BLaER1 treated with 17β-estradiol and CSF1 and Interleukin-3, amounts not matched to agents 10 nM and 100 nM (cell line): ENCODE measurements around the gene ERN2.
"Not testable (repeated sequence)": the region's sequence is repeated elsewhere in the genome, so short reads cannot be mapped to it uniquely, and the experiment has no call there.

ENCODE experiments used
- H3K27ac ChIP-seq, 11 experiments: shearing (Covaris generic); formaldehyde crosslinking; 2 replicates each; pipeline ENCODE4 v1.8.1; 2022
- H3K27me3 ChIP-seq, 11 experiments: shearing (Covaris generic); formaldehyde crosslinking; 2 replicates each; pipeline ENCODE4 v1.8.1; 2022
- H3K36me3 ChIP-seq, 11 experiments: shearing (Covaris generic); formaldehyde crosslinking; 2 replicates each; pipeline ENCODE4 v1.8.1; 2022
- H3K4me1 ChIP-seq, 10 experiments: shearing (Covaris generic); formaldehyde crosslinking; 2 replicates each; pipeline ENCODE4 v1.8.1; 2022
- H3K4me2 ChIP-seq, 11 experiments: shearing (Covaris generic); formaldehyde crosslinking; 2 replicates each; pipeline ENCODE4 v1.8.1; 2022
- H3K4me3 ChIP-seq, 10 experiments: shearing (Covaris generic); formaldehyde crosslinking; 2 replicates each; pipeline ENCODE4 v1.8.1; 2022
- H3K9ac ChIP-seq, 11 experiments: shearing (Covaris generic); formaldehyde crosslinking; 2 replicates each; pipeline ENCODE4 v1.8.1; 2022
- H3K9me3 ChIP-seq, 11 experiments: shearing (Covaris generic); formaldehyde crosslinking; replicated peaks in 1 of 11; 2 replicates each; pipeline ENCODE4 v1.8.1; 2022
- H4K20me1 ChIP-seq, 11 experiments: shearing (Covaris generic); formaldehyde crosslinking; 2 replicates each; pipeline ENCODE4 v1.8.1; 2022
- Cebpa-rat ChIP-seq, 11 experiments: shearing (Covaris generic); IDR thresholded peaks; 2 replicates each; pipeline ENCODE4 v1.8.1; 2022

ERN2 gene

GRCh38 chr16:23724785-23725131 lies 11.7 kb upstream of the ERN2 start:
- H3K4me3 ChIP-seq: no peak overlapping the region
- H3K27me3 ChIP-seq: no peaks in the 10 kb centered on the region
- TF ChIP-seq Cebpa-rat (IDR thresholded peaks at IDR 0.05): no peak
- no peaks in the 10 kb centered on the region for H3K36me3 ChIP-seq
- no peak overlapping the region for H3K27ac ChIP-seq
- peaks cover 14 to 26% (median 18%) of the 10 kb centered on the region in 11 experiments for H3K9me3 ChIP-seq
- H3K9ac ChIP-seq: no peak overlapping the region
- H3K4me2 ChIP-seq: no peak overlapping the region
- no peaks in the 10 kb centered on the region for H4K20me1 ChIP-seq
- 0 out of 20 replicates have a peak, but pooled peaks cover 0 to 2% (median 0%) of the 10 kb centered on the region in 10 experiments for H3K4me1 ChIP-seq

- H3K4me2 ChIP-seq: no peak overlapping the region
- peak in 1 of 11 experiments; percentile 58; a peak in 2 of 22 replicates for TF ChIP-seq Cebpa-rat (IDR thresholded peaks at IDR 0.05)
- H3K9me3 ChIP-seq: peaks cover 14 to 26% (median 18%) of the 10 kb centered on the region in 11 experiments
- no peak overlapping the region for H3K9ac ChIP-seq
- H3K4me1 ChIP-seq: no peaks in the 10 kb centered on the region
- H4K20me1 ChIP-seq: no peaks in the 10 kb centered on the region
- no peak overlapping the region for H3K4me3 ChIP-seq
- H3K27ac ChIP-seq: no peak overlapping the region
- H3K27me3 ChIP-seq: no peaks in the 10 kb centered on the region
- H3K36me3 ChIP-seq: no peaks in the 10 kb centered on the region
Measured at GRCh38 chr16:23724096-23724784, 11.2 kb upstream of the ERN2 start.

- H4K20me1 ChIP-seq, H3K4me2 ChIP-seq, H3K27me3 ChIP-seq, H3K4me3 ChIP-seq, H3K36me3 ChIP-seq, H3K27ac ChIP-seq, H3K9ac ChIP-seq, H3K4me1 ChIP-seq: not testable (repeated sequence)
- peaks cover 14 to 26% (median 18%) of the 10 kb centered on the region in 11 experiments for H3K9me3 ChIP-seq
Measured at GRCh38 chr16:23722613-23723240, 9.7 kb upstream of the ERN2 start.

- Histone ChIP-seq H4K20me1 (no peaks in the 10 kb centered on the region), H3K27ac (no peak overlapping the region), H3K4me2 (no peak overlapping the region), H3K4me1 (no peaks in the 10 kb centered on the region), H3K36me3 (no peaks in the 10 kb centered on the region), H3K27me3 (no peaks in the 10 kb centered on the region), H3K4me3 (no peak overlapping the region), H3K9ac (no peak overlapping the region), H3K9me3 (peaks cover 0 to 3% (median 0%) of the 10 kb centered on the region in 11 experiments; a peak in 1 of 22 replicates)
- no peak for TF ChIP-seq Cebpa-rat (IDR thresholded peaks at IDR 0.05)
Measured at GRCh38 chr16:23716484-23716883, 3.5 kb upstream of the ERN2 start.

- no peak for TF ChIP-seq Cebpa-rat (IDR thresholded peaks at IDR 0.05)
- Histone ChIP-seq H3K36me3 (no peaks in the 10 kb centered on the region), H3K9ac (no peak overlapping the region), H3K9me3 (peaks cover 11 to 28% (median 16%) of the 10 kb centered on the region in 11 experiments; a peak in 20 of 22 replicates), H4K20me1 (no peaks in the 10 kb centered on the region), H3K27ac (no peak overlapping the region), H3K4me2 (no peak overlapping the region), H3K27me3 (no peaks in the 10 kb centered on the region), H3K4me3 (no peak overlapping the region), H3K4me1 (no peaks in the 10 kb centered on the region)
Measured at GRCh38 chr16:23711785-23712184, 1.2 kb downstream of the ERN2 start.

GRCh38 chr16:23710504-23710903 lies 2.5 kb downstream of the ERN2 start:
- TF ChIP-seq Cebpa-rat (IDR thresholded peaks at IDR 0.05): no peak

GRCh38 chr16:23710008-23710407 lies 3.0 kb downstream of the ERN2 start:
- Histone ChIP-seq H3K9ac (no peak overlapping the region), H3K27me3 (no peaks in the 10 kb centered on the region), H3K4me3 (no peak overlapping the region), H3K4me1 (no peaks in the 10 kb centered on the region), H3K36me3 (no peaks in the 10 kb centered on the region), H3K4me2 (no peak overlapping the region), H3K9me3 (peaks cover 11 to 28% (median 16%) of the 10 kb centered on the region in 11 experiments; a peak in 20 of 22 replicates), H3K27ac (no peak overlapping the region), H4K20me1 (no peaks in the 10 kb centered on the region)
- no peak for TF ChIP-seq Cebpa-rat (IDR thresholded peaks at IDR 0.05)

More at GRCh38 chr16:23710504-23710903, 2.5 kb downstream of the ERN2 start:
- Histone ChIP-seq H3K4me3 (no peak overlapping the region), H3K27ac (no peak overlapping the region), H3K4me1 (no peaks in the 10 kb centered on the region), H3K4me2 (no peak overlapping the region), H3K27me3 (no peaks in the 10 kb centered on the region), H4K20me1 (no peaks in the 10 kb centered on the region), H3K36me3 (no peaks in the 10 kb centered on the region), H3K9me3 (peaks cover 11 to 28% (median 16%) of the 10 kb centered on the region in 11 experiments; a peak in 20 of 22 replicates), H3K9ac (no peak overlapping the region)

GRCh38 chr16:23709536-23709935 lies 3.5 kb downstream of the ERN2 start:
- peaks cover 11 to 28% (median 16%) of the 10 kb centered on the region in 11 experiments; a peak in 20 of 22 replicates for H3K9me3 ChIP-seq
- H3K27me3 ChIP-seq: no peaks in the 10 kb centered on the region
- H3K4me2 ChIP-seq: no peak overlapping the region
- H3K36me3 ChIP-seq: no peaks in the 10 kb centered on the region
- no peak overlapping the region for H3K27ac ChIP-seq
- no peak for TF ChIP-seq Cebpa-rat (IDR thresholded peaks at IDR 0.05)
- H3K9ac ChIP-seq: no peak overlapping the region
- no peak overlapping the region for H3K4me3 ChIP-seq
- no peaks in the 10 kb centered on the region for H4K20me1 ChIP-seq
- no peaks in the 10 kb centered on the region for H3K4me1 ChIP-seq

GRCh38 chr16:23706439-23706838 lies 6.6 kb downstream of the ERN2 start:
- Histone ChIP-seq H3K9ac (no peak overlapping the region), H3K9me3 (peaks cover 13 to 38% (median 17%) of the 10 kb centered on the region in 11 experiments; a peak in 20 of 22 replicates), H3K27me3 (no peaks in the 10 kb centered on the region), H3K36me3 (no peaks in the 10 kb centered on the region), H3K27ac (no peak overlapping the region), H3K4me2 (no peak overlapping the region), H3K4me3 (no peak overlapping the region), H4K20me1 (no peaks in the 10 kb centered on the region), H3K4me1 (no peaks in the 10 kb centered on the region)
- no peak for TF ChIP-seq Cebpa-rat (IDR thresholded peaks at IDR 0.05)

- Histone ChIP-seq H3K9me3 (peaks cover 13 to 33% (median 17%) of the 10 kb centered on the region in 11 experiments; a peak in 20 of 22 replicates), H3K36me3 (no peaks in the 10 kb centered on the region), H3K27ac (no peak overlapping the region), H3K4me3 (no peak overlapping the region), H3K4me2 (no peak overlapping the region), H3K4me1 (no peaks in the 10 kb centered on the region), H3K9ac (no peak overlapping the region), H3K27me3 (no peaks in the 10 kb centered on the region), H4K20me1 (no peaks in the 10 kb centered on the region)
- TF ChIP-seq Cebpa-rat (IDR thresholded peaks at IDR 0.05): no peak
Measured at GRCh38 chr16:23705517-23705902, 7.5 kb downstream of the ERN2 start.
